SK-N-SH treated with all-trans-retinoic acid at 6 μM for 48 hours (cell line): ENCODE results near the gene FEV.

ENCODE experiments used
- CREB5 ChIP-seq: fragments of 250-450 bp; sonication (Bioruptor Pico); IDR thresholded peaks from 2 replicates; pipeline ENCODE4 v1.5.1; 2020; ENCODE audit warnings: low read depth, mild to moderate bottlenecking, moderate library complexity
- CSDC2 ChIP-seq: fragments of 250-450 bp; sonication (Bioruptor Pico); IDR thresholded peaks from 2 replicates; pipeline ENCODE4 v1.5.0; 2020; ENCODE audit warnings: mild to moderate bottlenecking, moderate library complexity
- OSR1 ChIP-seq: fragments of 250-450 bp; sonication (Bioruptor Pico); IDR thresholded peaks from 2 replicates; pipeline ENCODE4 v1.8.0; 2022; ENCODE audit warnings: moderate library complexity, mild to moderate bottlenecking, inconsistent platforms
- PATZ1 ChIP-seq: fragments of 250-450 bp; sonication (Bioruptor Pico); IDR thresholded peaks from 2 replicates; pipeline ENCODE4 v1.8.0; 2020; ENCODE audit warnings: mild to moderate bottlenecking, moderate library complexity, borderline replicate concordance
- POU6F1 ChIP-seq: fragments of 250-450 bp; sonication (Bioruptor Pico); IDR thresholded peaks from 2 replicates; pipeline ENCODE4 v1.8.0; 2021; ENCODE audit warnings: low read depth, mild to moderate bottlenecking, moderate library complexity, borderline replicate concordance
- PPARA ChIP-seq: fragments of 250-450 bp; sonication (Bioruptor Pico); IDR thresholded peaks from 2 replicates; pipeline ENCODE4 v1.5.0; 2020; ENCODE audit warnings: mild to moderate bottlenecking, borderline replicate concordance
- RARB ChIP-seq: fragments of 250-450 bp; sonication (Bioruptor Pico); IDR thresholded peaks from 2 replicates; pipeline ENCODE4 v1.8.0; 2021; ENCODE audit warnings: mild to moderate bottlenecking, moderate library complexity
- SNAI2 ChIP-seq: fragments of 250-450 bp; sonication (Bioruptor Pico); IDR thresholded peaks from 2 replicates; pipeline ENCODE4 v1.5.0; 2020; ENCODE audit warnings: mild to moderate bottlenecking, moderate library complexity
- TCF4 ChIP-seq: fragments of 250-450 bp; sonication (Bioruptor Pico); IDR thresholded peaks from 2 replicates; pipeline ENCODE4 v1.8.0; 2021; ENCODE audit warnings: mild to moderate bottlenecking, moderate library complexity, borderline replicate concordance
- TOX ChIP-seq: fragments of 250-450 bp; sonication (Bioruptor Pico); IDR thresholded peaks from 2 replicates; pipeline ENCODE4 v1.8.0; 2021; ENCODE audit warnings: mild to moderate bottlenecking, moderate library complexity, borderline replicate concordance
- ZC3H10 ChIP-seq: fragments of 250-450 bp; sonication (Bioruptor Pico); IDR thresholded peaks from 2 replicates; pipeline ENCODE4 v1.5.1; 2021; ENCODE audit warnings: mild to moderate bottlenecking, moderate library complexity
- ZNF565 ChIP-seq: fragments of 450-650 bp; formaldehyde crosslinking; conservative IDR thresholded peaks from 2 replicates; pipeline ENCODE4 v1.5.0; 2020; ENCODE audit warnings: low read depth, mild to moderate bottlenecking, moderate library complexity
- ZNF8 ChIP-seq: fragments of 450-650 bp; formaldehyde crosslinking; IDR thresholded peaks from 2 replicates; pipeline ENCODE4 v1.5.0; 2020; ENCODE audit warnings: mild to moderate bottlenecking, moderate library complexity

- TF ChIP-seq ZNF565 (CRISPR knock-in tag): no peak
- no peak for TF ChIP-seq PATZ1 (CRISPR knock-in tag)
- no peak for TF ChIP-seq CREB5 (CRISPR knock-in tag)
- no peak for TF ChIP-seq TOX (CRISPR knock-in tag)
- TF ChIP-seq CSDC2 (CRISPR knock-in tag): no peak
- TF ChIP-seq SNAI2 (CRISPR knock-in tag): no peak
- TF ChIP-seq ZC3H10: no peak
- no peak for TF ChIP-seq ZNF8 (CRISPR knock-in tag)
- TF ChIP-seq PPARA (CRISPR knock-in tag): no peak
- TF ChIP-seq TCF4 (CRISPR knock-in tag): no peak
- TF ChIP-seq RARB (CRISPR knock-in tag): no peak
- TF ChIP-seq OSR1 (CRISPR knock-in tag): no peak
- no peak for TF ChIP-seq POU6F1
Measured at GRCh38 chr2:219022041-219022440, 37.1 kb upstream of the FEV start.
